NK-92 (cell line): ENCODE results near the gene KCTD19.
"Not testable (repeated sequence)": the region's sequence is repeated elsewhere in the genome, so short reads cannot be mapped to it uniquely, and the experiment has no call there.

Source experiments
- DNase-seq: peaks from one replicate; lab custom pipeline; 2025; ENCODE audit not compliant: unreplicated experiment; lab: John Stamatoyannopoulos, UW

KCTD19 gene

DNA sequence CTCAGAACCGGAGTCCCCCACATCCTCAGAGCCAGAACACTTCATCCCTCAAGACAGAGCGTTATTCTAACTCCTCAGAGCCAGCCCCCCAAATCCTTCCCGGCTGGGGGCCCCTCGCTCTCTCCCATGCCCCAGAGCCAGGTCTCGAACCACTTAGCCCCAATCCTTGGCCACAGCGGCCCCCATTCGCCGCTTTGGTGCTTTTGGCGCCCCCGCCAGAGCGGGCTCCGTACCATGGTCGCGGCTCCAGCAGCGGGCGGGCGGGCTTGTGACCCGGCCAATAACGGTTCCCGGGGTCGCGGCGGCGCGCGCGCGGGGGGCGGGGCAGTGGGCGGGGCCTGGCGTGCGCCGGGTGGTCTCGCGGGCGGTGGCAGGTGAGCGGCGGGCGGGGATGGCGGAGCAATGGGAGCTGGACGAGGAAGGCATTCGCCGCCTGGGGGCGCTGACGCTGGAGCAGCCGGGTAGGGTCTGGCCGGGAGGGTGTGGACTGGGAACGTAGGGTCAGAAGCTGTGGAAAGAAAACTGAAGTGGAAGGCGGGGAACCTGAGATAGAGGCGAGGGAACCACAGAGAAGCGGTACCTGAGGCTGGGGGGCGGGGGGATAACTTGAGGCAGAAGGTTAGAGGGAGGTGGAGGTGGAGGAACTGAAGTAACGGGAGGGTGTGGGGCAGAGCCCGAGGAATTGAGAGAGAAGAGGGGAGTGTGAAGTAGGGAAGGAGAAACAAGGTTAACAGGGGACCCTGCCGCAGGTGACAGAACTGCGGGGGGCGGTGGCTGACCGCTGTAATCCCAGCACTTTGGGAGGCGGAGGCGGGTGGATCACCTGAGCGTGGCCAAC lies at the start of gene KCTD19, which contains the start of gene LRRC36:
Gene KCTD19, minus strand, starts transcription at position 270 of the 838 bp plus-strand sequence. Its CDS starts 34 bp downstream, at position 236.
Gene LRRC36, plus strand, starts transcription at position 344 of the 838 bp plus-strand sequence. Its CDS starts 48 bp downstream, at position 392.
- DNase-seq = no peak

- not testable (repeated sequence) for DNase-seq
Measured at GRCh38 chr16:67376012-67376411, 49.5 kb upstream of the KCTD19 start.

DNA sequence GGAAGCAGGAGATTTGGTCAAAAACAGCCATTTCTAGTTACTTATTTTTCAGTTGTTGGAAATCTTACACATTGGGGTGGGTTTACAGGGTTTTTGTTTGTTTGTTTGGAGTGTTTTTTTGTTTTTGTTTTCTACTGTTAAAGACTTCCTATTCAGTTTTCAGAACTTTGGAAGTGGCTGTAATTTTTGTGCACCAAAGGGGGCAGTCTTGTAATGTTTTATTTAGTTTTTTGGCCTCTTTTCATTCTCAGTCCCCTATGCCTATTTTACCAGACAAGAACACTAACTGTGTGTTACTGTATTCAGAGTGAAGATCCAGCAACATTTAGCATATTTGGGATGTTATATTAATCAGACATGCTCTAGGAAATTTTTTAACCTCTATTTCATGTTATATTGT lies 46.1 kb upstream of the KCTD19 start:
- no peak for DNase-seq

GRCh38 chr16:67370661-67371060 lies 44.1 kb upstream of the KCTD19 start:
- DNase-seq = no peak

GRCh38 chr16:67364600-67365235 lies 38.2 kb upstream of the KCTD19 start:
- no peak for DNase-seq

- no peak for DNase-seq
Measured at GRCh38 chr16:67361038-67361437, 34.5 kb upstream of the KCTD19 start.

- not testable (repeated sequence) for DNase-seq
Measured at GRCh38 chr16:67359540-67360269, 33.2 kb upstream of the KCTD19 start.

GRCh38 chr16:67357561-67357960 lies 31.0 kb upstream of the KCTD19 start:
- no peak for DNase-seq

- no peak for DNase-seq
Measured at GRCh38 chr16:67356396-67356795, 29.9 kb upstream of the KCTD19 start.

DNA sequence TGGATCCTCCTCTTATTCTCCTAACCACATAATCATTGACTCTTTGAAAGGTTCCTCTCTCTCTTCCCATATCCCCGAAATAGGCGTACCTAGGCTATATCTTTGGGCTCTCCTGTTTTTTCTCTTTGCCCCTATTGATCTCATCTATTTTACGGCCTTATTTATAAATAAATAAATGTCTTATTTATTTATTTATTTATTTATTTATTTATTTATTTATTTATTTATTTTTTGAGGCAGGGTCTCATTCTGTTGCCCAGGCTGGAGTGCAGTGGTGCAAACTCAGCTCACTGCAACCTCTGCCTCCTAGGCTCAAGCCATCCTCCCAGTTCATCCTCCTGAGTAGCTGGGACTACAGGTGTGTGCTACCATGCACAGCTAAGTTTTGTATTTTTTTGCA lies 25.9 kb upstream of the KCTD19 start:
- DNase-seq = not testable (repeated sequence)

DNA sequence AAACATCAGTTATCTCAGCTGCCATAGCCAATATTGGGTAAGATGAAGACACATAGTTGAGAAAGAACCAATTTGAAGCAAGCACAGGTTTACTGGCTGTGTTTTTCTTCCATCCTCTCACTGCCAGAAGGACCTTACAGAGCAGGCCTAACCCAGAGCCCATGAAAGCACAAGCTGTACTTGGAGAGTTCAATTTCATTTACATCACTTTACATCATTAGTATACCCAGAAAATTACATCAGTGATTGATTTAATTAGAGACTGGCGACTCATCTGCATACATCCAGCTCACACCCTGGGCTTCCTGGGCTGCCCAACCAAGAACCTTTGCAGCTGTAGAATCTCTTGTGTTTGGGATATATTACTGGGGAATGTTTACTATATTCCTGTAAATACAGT lies 23.8 kb upstream of the KCTD19 start:
- no peak for DNase-seq

DNA sequence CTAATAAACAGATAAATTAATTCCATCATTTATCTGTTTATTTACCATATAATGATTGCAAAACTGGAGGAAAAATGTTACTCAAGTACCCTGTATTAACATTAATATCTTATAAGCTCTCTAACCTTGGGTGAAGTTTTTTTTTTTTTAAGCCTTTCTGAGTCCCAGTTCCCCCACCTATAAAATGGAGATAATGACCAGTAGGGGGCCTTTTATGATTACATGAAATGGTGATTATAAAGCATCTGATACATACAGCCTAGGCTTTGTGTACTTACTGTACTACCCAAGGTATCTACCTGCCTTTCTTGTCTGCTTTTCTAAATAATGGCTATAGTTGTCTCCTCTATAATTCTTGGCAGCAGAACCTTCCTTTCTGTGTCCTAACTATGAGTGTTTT lies 22.6 kb upstream of the KCTD19 start:
- no peak for DNase-seq

DNA sequence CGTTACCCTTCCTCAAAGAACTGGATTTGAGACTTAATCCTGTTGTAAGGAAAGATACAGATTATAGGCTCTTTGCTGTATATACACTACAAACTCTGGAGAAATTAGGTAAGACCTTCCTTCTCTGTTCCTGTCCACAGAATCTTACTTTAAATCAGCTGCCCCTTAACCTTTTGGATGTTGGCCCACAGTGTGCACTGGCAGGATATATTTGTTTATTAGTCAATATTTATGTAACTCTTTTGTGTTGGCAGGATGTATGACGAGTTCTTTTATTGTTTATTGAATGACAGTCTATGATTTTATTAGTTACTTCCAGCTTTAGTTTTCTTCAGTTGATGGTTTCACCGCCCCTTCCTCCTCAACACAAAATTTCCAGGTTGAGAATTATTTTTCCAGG lies 19.8 kb upstream of the KCTD19 start:
- DNase-seq = no peak

DNA sequence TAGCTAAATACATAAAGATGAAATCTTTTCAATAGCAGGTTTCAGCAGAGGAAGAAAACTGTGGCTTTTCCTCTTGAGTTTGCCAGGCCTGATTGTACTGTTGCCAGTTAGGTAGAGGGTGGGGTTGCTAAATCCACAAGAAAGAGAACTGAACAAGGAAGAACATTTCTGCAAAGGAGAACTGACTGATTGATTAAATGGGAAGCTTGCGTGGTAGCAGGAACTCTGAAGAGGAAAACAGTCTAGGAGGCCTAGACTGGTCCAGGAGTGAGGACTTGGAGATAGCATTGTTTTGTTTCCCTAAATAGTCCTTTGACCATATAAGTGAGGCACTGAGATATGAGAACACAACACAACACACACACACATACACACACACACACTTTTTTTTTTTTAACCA lies 18.9 kb upstream of the KCTD19 start:
- DNase-seq = no peak

DNA sequence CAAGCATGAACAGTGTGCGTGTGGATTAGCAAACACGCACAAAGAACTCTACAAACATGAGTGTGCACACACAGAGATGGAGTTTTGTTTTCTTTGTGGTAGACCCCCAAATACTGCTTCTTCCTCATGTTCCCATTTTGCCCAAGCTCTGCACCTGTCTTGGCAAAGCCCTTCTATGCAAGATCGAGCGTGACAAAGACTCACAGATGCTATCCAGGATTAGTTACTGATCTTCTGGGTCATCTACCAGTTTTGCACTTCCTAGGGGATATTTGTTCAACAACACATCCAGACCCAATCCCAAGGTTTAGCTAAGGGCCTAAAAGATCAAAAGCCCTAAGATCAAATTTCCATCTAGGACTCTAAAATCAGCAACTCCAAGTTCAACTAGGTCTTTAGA lies 16.1 kb upstream of the KCTD19 start:
- DNase-seq = no peak

- no peak for DNase-seq
Measured at GRCh38 chr16:67341250-67341649, 14.7 kb upstream of the KCTD19 start.

GRCh38 chr16:67339453-67339852 lies 12.9 kb upstream of the KCTD19 start:
- DNase-seq = no peak

DNA sequence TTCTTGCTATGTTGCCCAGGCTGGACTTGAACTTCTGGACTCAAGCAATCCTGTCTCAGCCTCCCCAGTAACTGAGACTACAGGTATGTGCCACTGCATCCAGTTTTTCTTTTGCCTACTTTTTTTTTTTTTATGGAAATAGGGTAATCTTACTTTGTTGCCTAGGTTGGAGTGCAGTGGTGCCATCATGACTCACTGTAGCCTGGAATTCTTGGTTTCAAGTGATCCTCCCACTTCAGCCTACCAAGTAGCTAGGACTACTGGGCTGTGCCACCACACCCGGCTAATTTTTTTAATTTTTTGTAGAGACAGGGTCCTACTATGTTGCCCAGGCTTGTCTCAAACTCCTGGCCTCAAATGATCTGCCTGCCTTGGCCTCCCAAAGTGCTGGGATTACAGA lies 10.1 kb upstream of the KCTD19 start:
- DNase-seq = no peak

- no peak for DNase-seq
Measured at GRCh38 chr16:67336116-67336515, 9.6 kb upstream of the KCTD19 start.

DNA sequence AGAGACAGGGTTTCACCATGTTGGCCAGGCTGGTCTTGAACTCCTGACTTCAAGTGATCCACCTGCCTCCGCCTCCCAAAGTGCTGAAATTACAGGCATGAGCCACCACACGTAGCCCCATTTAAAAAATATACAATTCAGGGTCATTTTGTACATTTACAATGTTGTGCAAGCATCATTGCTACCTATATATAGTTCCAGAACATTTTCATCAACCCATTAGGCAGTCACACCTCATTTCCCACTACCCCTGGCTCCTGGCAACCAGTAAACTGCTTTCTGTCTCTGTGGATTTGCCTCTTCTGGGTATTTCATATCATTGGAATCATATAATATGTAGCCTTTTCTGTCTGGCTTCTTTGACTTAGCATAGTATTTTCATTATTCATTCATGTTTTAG lies 6.8 kb upstream of the KCTD19 start:
- no peak for DNase-seq

- no peak for DNase-seq
Measured at GRCh38 chr16:67329901-67330300, 3.4 kb upstream of the KCTD19 start.

DNA sequence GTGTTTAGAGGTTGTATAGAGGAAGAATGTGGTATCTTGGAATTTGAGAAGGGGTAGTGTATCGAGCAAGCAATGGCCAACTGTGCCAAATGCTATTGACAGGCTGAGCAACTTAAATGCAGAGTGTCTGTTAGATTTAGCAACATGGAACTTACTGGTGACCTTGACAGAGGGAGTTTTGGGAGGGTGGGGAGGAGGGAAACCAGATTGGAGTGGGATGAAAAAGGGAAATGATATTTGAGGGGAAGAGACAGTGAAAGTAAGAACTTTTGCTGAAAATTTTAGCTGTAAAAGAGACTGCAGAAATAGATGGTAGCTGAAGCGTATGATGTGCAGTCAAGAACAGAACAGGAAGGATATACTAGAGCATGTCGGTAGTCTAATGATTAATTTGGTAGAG lies 1.2 kb upstream of the KCTD19 start:
- no peak for DNase-seq
